DOHH2 (cell line): ENCODE measurements around the gene MMAB.

Experiments used
- H3F3A ChIP-seq: fragments of 200-600 bp; sonication (generic), shearing (Covaris generic); 2 replicates; pipeline ENCODE4 v1.6.0; 2016; ENCODE audit warnings: antibody characterized with exemption, mild to moderate bottlenecking; ENCODE audit not compliant: control insufficient read depth, insufficient read depth
- H3K27ac ChIP-seq: fragments of 200-600 bp; sonication (generic); 2 replicates; pipeline ENCODE4 v1.5.1; 2014; ENCODE audit warnings: low read depth, mild to moderate bottlenecking, low read length, moderate library complexity
- H3K27me3 ChIP-seq: fragments of 200-600 bp; sonication (generic); 2 replicates; pipeline ENCODE4 v1.6.1; 2014; ENCODE audit warnings: mild to moderate bottlenecking, low read length, mixed read lengths; ENCODE audit not compliant: control insufficient read depth
- H3K36me3 ChIP-seq: fragments of 200-600 bp; sonication (generic); 2 replicates; pipeline ENCODE4 v1.6.1; 2014; ENCODE audit warnings: mild to moderate bottlenecking, low read length, moderate library complexity, mixed read lengths; ENCODE audit not compliant: control insufficient read depth
- H3K4me1 ChIP-seq: fragments of 200-600 bp; sonication (generic); 2 replicates; pipeline ENCODE4 v1.6.1; 2014; ENCODE audit warnings: mild to moderate bottlenecking, low read length, mixed read lengths; ENCODE audit not compliant: control insufficient read depth
- H3K4me2 ChIP-seq: fragments of 200-600 bp; sonication (generic); 2 replicates; pipeline ENCODE4 v1.6.0; 2014; ENCODE audit warnings: mild to moderate bottlenecking, low read length, moderate library complexity
- H3K4me3 ChIP-seq: fragments of 200-600 bp; sonication (generic); 2 replicates; pipeline ENCODE4 v1.5.1; 2014; ENCODE audit warnings: mild to moderate bottlenecking, low read length, mixed read lengths
- H3K79me2 ChIP-seq: fragments of 200-600 bp; sonication (generic); 2 replicates; pipeline ENCODE4 v1.6.1; 2014; ENCODE audit warnings: mild to moderate bottlenecking, low read length, mixed read lengths; ENCODE audit not compliant: control insufficient read depth
- H3K9me2 ChIP-seq: fragments of 200-600 bp; sonication (generic); replicated peaks from 2 replicates; pipeline ENCODE4 v1.6.1; 2014; ENCODE audit warnings: mild to moderate bottlenecking, low read length, mixed read lengths; ENCODE audit not compliant: control insufficient read depth
- H3K9me3 ChIP-seq: fragments of 200-600 bp; sonication (generic); 2 replicates; pipeline ENCODE4 v1.6.1; 2014; ENCODE audit warnings: antibody characterized with exemption, low read length, mixed read lengths; ENCODE audit not compliant: control insufficient read depth, insufficient read depth
- H4K20me1 ChIP-seq: fragments of 200-600 bp; sonication (generic); 2 replicates; pipeline ENCODE4 v1.6.0; 2014; ENCODE audit warnings: low read depth, mild to moderate bottlenecking, antibody characterized with exemption, low read length, moderate library complexity; ENCODE audit not compliant: control insufficient read depth, insufficient read depth
- EZH2phosphoT487 ChIP-seq: fragments of 200-600 bp; sonication (generic); IDR thresholded peaks from 2 replicates; pipeline ENCODE4 v1.6.1; 2017; ENCODE audit warnings: borderline replicate concordance, mild to moderate bottlenecking, antibody characterized with exemption, low read length, moderate library complexity, mixed read lengths
- TF ChIP-seq, protein P1 (sequence below): fragments of 200-600 bp; sonication (generic); IDR thresholded peaks from one replicate; pipeline ENCODE4 v1.5.1; 2014; ENCODE audit warnings: antibody characterized with exemption, mild to moderate bottlenecking, low read depth, low read length; ENCODE audit not compliant: poor library complexity, severe bottlenecking

The MMAB gene

DNA sequence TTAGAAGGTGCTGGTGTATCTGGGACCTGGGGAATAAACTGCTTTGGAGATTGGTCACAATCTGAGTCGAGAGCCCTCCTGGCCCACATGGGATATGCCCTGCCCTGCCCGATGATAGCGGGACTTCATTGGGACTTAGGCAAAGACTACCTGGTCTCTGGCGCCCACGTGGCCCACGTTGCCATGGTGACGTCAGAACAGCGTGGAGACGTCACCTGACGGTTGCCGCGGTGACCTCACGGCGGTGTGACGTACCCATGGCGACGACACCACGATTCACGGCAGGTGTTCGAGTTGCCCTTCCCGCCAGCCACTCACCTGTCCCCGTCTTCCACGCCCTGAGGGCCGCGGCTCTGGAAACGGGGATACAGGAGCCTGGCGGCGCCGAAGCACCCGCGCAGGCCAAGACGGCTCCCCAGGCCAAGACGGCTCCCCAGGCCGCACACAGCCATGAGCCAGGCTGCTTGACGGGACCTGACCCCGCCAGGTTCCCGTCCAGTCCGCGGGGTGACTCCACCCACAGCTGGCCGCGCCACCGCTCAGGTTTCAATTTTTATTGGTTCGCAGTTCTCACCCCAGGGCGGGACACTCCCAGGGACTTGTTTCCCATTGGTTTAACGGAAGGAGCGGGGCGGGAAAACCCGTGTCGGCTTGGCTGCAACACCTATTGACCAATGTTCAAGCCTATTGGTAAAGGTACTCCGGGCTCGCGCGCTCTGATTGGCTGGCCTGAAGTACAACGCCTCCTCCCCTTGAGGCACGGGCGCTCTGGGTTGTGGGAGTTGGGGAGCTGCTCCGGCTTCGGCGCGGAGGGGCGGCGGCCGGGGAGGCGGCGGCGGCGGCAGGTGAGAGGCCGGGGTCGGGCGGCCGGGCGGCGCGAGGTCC, at the start of gene MMAB, which contains the start of gene MVK:
TSS of gene MMAB (minus strand) at position 476 of the 885 bp plus-strand sequence. CDS start at position 452, 24 bp downstream.
TSS of gene MVK (plus strand) at position 766 of the 885 bp plus-strand sequence. CDS start 1,029 bp downstream, outside the sequence.
- no peaks in the 10 kb centered on the region; the same call in 1 of the 2 replicates for H3F3A ChIP-seq
- H3K9me3 ChIP-seq: no peaks in the 10 kb centered on the region
- H3K36me3 ChIP-seq: peaks cover 85% of the 10 kb centered on the region
- H3K4me2 ChIP-seq: peak within 1 kb of the TSS; percentile 94
- no peaks in the 10 kb centered on the region for H3K27me3 ChIP-seq
- peaks cover 25% of the 10 kb centered on the region for H3K4me1 ChIP-seq
- peak within 1 kb of the TSS; percentile 78 for H3K27ac ChIP-seq
- H4K20me1 ChIP-seq: no peaks in the 10 kb centered on the region
- H3K9me2 ChIP-seq: no peaks in the 10 kb centered on the region
- peaks cover 51% of the 10 kb centered on the region for H3K79me2 ChIP-seq
- no peak for TF ChIP-seq EZH2phosphoT487
- TF ChIP-seq, protein P1, sequence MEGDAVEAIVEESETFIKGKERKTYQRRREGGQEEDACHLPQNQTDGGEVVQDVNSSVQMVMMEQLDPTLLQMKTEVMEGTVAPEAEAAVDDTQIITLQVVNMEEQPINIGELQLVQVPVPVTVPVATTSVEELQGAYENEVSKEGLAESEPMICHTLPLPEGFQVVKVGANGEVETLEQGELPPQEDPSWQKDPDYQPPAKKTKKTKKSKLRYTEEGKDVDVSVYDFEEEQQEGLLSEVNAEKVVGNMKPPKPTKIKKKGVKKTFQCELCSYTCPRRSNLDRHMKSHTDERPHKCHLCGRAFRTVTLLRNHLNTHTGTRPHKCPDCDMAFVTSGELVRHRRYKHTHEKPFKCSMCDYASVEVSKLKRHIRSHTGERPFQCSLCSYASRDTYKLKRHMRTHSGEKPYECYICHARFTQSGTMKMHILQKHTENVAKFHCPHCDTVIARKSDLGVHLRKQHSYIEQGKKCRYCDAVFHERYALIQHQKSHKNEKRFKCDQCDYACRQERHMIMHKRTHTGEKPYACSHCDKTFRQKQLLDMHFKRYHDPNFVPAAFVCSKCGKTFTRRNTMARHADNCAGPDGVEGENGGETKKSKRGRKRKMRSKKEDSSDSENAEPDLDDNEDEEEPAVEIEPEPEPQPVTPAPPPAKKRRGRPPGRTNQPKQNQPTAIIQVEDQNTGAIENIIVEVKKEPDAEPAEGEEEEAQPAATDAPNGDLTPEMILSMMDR: no peak
- peak within 1 kb of the TSS; percentile 98 for H3K4me3 ChIP-seq

DNA sequence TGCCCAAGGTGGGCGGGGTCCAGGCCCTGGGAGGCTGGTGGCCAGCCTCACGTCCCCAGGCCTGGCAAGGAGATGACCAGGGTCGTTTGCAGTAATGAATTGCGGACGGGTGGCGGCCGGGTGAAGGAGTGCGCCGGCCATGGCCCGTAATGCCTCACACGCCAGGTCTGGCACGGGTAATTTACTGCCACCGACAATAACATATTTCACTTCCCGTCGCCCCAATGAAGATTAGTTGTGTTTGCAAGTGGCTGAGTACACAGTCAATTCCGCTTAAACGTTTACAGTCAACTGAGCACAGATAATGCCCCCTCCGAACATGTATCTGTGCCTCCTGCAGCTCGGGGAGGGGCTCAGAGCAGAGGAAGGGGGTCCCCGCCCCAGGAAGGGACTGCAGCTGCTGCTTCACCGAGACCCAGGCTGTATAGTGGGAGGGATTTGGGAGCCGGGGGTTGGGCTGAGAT, 48.6 kb upstream of the MMAB start:
- H3F3A ChIP-seq: no peaks in the 10 kb centered on the region
- H4K20me1 ChIP-seq: no peaks in the 10 kb centered on the region
- H3K4me2 ChIP-seq: no peak overlapping the region
- H3K9me2 ChIP-seq: no peaks in the 10 kb centered on the region
- peaks cover 18% of the 10 kb centered on the region for H3K27me3 ChIP-seq
- H3K27ac ChIP-seq: no peak overlapping the region
- H3K36me3 ChIP-seq: no peaks in the 10 kb centered on the region
- no peaks in the 10 kb centered on the region for H3K79me2 ChIP-seq
- no peak for TF ChIP-seq EZH2phosphoT487
- TF ChIP-seq, protein P1: no peak
- no peak overlapping the region for H3K4me3 ChIP-seq
- no peaks in the 10 kb centered on the region for H3K9me3 ChIP-seq
- H3K4me1 ChIP-seq: no peaks in the 10 kb centered on the region

- Histone ChIP-seq H3K79me2 (no peaks in the 10 kb centered on the region), H3K9me3 (no peaks in the 10 kb centered on the region), H3K27me3 (peaks cover 18% of the 10 kb centered on the region), H3K27ac (no peak overlapping the region), H3K4me2 (no peak overlapping the region), H3K4me3 (no peak overlapping the region), H3K9me2 (no peaks in the 10 kb centered on the region), H3K4me1 (no peaks in the 10 kb centered on the region), H3F3A (no peaks in the 10 kb centered on the region), H3K36me3 (no peaks in the 10 kb centered on the region), H4K20me1 (no peaks in the 10 kb centered on the region)
- TF ChIP-seq EZH2phosphoT487: no peak
- TF ChIP-seq, protein P1: no peak
Measured at GRCh38 chr12:109621211-109621694, 47.9 kb upstream of the MMAB start.
